DMS153 treated with DMSO at 0.1 percent for 48 hours (cell line): ENCODE measurements around the gene FNDC5.

ENCODE experiments used
- DNase-seq: peaks from one replicate; lab custom pipeline; 2025; ENCODE audit not compliant: unreplicated experiment; lab: John Stamatoyannopoulos, UW

Gene FNDC5

GRCh38 chr1:32897082-32898049 is 26.7 kb upstream of the FNDC5 start:
- DNase-seq: no peak

GRCh38 chr1:32896451-32896850 is 25.7 kb upstream of the FNDC5 start:
- DNase-seq: no peak

GRCh38 chr1:32895325-32896215 is 24.9 kb upstream of the FNDC5 start:
- DNase-seq: no peak

- DNase-seq: no peak
Measured at GRCh38 chr1:32894681-32895080, 24.0 kb upstream of the FNDC5 start.

GRCh38 chr1:32894019-32894600 is 23.4 kb upstream of the FNDC5 start:
- no peak for DNase-seq

- DNase-seq: peak; percentile 52
Measured at GRCh38 chr1:32893198-32894018, 22.7 kb upstream of the FNDC5 start.

- DNase-seq: peak; percentile 52
Measured at GRCh38 chr1:32892368-32893197, 21.9 kb upstream of the FNDC5 start.

GRCh38 chr1:32891630-32892029 is 20.9 kb upstream of the FNDC5 start:
- DNase-seq: no peak

GRCh38 chr1:32891241-32891570 is 20.5 kb upstream of the FNDC5 start:
- no peak for DNase-seq

- no peak for DNase-seq
Measured at GRCh38 chr1:32890516-32891240, 20.0 kb upstream of the FNDC5 start.

GRCh38 chr1:32889731-32890278 is 19.1 kb upstream of the FNDC5 start:
- no peak for DNase-seq

- DNase-seq: no peak
Measured at GRCh38 chr1:32888677-32889420, 18.1 kb upstream of the FNDC5 start.

GRCh38 chr1:32888134-32888533 is 17.4 kb upstream of the FNDC5 start:
- DNase-seq: no peak

- no peak for DNase-seq
Measured at GRCh38 chr1:32887623-32888022, 16.9 kb upstream of the FNDC5 start.

- no peak for DNase-seq
Measured at GRCh38 chr1:32886828-32887414, 16.2 kb upstream of the FNDC5 start.

- no peak for DNase-seq
Measured at GRCh38 chr1:32886004-32886827, 15.5 kb upstream of the FNDC5 start, which contains the start of gene HPCA. Gene HPCA (plus strand): TSS chr1:32886491. CDS start chr1:32888899, 2,408 bp downstream.

- no peak for DNase-seq
Measured at GRCh38 chr1:32885676-32886003, 14.9 kb upstream of the FNDC5 start.
